ENCODE results near the gene COL15A1.
"Not testable (repeated sequence)": the region's sequence is repeated elsewhere in the genome, so short reads cannot be mapped to it uniquely, and the experiment has no call there.

COL15A1 gene

DNA sequence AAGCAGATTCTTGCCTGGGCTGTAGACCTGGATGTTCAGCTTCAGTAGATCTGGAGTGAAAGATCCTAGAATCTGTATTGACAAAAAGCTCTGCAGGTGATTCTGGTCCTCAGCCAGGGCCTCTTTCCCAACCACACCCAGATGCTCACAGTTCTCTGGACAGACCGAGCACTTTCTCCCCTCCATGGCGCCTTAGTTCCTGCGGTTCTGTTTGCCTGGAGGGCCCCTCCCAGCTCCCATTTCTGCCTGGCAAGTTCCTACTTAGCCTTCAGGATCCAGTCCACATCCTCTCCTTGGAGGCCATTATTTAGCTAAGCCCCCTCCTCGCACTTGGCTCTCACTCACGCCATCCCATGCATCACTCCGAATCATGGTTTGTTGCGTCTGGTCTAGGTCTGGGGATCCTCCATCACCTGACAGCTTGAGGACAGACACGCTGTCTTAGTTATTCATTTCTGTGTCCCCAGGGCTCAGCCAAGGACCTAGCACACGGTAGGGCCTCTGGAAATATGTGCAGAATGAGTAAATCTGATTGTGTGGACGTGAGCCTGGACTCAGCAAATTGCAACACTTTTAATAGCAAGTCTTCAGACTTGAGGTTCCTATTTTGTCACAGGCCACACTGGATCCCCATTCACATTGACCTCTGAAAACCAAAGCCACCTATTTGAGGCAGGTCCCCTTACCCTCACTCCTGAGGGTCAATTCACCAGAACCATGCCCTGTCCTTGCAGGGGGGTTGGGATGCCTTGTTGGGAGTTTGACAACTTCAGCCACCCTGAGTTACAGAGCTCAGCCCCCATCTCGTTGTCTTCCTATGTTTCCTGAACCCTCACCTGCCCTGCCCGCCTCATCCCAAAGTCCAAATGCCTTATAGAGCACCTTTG, 50.7 kb downstream of the COL15A1 start:
- no peak for DNase-seq (ENCODE audit: low read depth)

DNA sequence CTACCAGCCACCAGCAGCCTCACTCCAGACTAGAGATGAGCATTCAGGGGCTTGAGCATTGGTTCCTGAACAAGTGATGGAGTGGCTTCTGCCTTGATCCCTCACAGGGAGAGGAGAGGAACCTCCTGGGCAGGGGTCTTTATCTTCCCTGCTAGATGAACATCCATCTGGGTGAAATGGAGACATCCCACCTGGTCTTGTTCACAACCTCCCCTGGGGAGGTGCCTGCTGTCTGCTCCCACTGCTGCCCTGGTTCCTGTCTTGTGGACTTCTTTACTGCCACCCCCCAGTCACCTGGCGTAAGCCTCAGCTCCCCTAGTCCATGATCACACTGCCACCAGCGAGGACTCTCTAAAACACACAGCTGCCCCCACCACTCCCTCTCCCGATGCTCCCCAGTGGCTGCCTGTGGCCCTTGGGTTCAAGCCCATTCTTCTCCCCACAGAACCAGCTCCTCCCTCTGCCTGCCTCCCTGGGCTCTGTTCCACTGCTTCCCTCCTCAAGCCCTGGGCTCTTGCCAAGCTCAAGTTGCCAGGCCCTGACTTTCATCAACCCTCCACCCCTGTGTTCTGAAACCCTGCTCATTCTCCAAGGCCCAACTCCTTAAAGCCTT, 51.5 kb downstream of the COL15A1 start:
- DNase-seq (ENCODE audit: low read depth), result no peak

DNA sequence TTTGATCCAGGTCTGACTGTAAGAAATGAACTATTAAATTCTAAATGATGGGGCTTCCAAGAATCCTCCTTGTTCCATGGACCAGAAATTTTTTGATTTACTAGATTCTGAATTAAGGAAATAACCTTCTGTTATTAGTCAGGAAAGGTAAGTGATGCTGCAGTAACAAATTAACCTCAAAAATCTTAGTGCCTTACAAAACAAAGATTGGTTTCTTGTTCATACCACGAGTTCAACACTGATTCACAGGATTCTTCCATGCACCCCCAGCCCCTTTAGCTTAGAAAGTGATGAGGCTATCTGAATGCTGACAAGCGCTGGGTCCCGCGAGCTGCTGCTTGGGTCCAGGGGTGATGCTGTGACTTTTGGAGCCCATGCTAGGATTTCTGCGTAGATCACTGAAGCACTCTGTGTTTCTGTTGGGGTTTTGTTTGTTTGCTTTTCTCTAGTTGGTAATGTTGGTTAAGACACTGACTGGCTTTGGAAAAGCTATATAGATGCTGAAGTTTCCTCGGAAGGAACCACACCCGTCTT, 52.3 kb downstream of the COL15A1 start:
- DNase-seq (ENCODE audit: low read depth), result no peak

DNA sequence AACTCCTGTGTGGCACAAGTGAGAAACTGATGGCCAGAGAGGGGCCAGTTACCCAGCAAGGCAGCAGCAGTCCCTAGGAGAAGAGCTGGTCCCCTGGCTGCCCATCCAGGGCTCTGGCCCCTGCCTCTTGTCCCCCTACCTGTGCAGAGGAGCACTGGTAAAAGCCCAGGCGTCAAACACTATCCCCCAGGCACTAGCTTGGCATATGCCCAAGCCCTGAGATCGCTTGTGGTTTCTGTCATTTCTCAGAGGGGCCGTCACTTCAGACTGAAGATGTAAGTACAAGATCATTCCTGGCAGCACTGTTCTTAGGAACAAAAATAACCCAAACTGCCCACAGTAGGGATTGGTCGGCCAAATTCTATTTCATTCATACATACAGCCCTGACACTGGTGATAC, 53.9 kb downstream of the COL15A1 start:
- no peak for DNase-seq (ENCODE audit: low read depth)

DNA sequence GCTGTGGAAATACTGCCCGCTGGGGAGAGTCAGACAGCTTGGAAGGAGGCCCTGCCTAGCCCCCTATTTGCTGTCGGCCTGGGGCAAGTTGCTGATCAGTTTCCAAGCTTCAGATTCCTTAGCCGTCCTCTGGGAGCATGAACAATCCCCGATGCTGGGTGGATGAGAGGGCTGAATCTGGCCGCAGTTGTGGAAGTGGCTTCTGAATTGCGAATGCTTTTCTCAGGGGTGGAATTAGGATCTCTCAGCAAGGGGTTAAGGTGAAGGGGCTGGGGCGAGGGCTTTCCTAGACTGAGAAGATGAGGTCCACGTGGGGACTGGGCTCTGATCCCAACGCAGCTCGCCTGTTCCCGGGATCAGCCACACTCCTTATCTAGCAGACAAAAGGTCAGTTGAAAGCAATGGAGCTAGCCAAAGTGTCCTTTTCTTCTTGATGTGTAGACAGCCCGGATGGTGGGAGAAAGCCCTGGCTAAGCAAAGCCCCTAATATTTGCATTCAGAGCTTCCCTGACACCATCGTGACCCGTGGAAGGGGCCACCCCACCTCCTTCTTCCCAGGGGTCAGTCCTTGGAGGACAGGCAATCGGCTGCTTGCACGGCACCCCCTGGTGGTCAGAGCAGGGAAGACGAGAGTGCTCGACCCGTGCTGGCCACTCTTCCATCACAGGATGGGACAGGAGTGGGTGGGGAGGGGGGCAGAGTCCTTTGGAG, 54.9 kb downstream of the COL15A1 start:
- peak; percentile 25 for DNase-seq (ENCODE audit: low read depth)

DNA sequence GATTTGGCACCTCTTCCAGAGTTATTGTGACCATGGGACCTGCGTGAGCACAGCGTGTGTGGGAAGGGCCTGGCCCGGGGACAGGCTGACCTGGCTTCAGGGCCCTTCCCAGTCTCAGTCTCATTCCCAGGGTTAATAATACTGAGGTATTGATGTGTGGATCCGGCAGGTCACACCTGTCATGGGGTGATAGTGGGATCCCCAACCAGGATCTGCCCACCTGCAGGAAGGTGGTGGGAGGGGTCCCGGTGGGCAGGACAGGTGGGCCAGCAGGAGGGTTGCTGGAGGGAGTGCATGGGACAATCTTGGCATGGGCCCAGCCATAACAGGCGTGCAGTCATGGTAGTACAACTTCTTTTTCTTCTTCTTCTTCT, 55.4 kb downstream of the COL15A1 start:
- no peak for DNase-seq (ENCODE audit: low read depth)

DNA sequence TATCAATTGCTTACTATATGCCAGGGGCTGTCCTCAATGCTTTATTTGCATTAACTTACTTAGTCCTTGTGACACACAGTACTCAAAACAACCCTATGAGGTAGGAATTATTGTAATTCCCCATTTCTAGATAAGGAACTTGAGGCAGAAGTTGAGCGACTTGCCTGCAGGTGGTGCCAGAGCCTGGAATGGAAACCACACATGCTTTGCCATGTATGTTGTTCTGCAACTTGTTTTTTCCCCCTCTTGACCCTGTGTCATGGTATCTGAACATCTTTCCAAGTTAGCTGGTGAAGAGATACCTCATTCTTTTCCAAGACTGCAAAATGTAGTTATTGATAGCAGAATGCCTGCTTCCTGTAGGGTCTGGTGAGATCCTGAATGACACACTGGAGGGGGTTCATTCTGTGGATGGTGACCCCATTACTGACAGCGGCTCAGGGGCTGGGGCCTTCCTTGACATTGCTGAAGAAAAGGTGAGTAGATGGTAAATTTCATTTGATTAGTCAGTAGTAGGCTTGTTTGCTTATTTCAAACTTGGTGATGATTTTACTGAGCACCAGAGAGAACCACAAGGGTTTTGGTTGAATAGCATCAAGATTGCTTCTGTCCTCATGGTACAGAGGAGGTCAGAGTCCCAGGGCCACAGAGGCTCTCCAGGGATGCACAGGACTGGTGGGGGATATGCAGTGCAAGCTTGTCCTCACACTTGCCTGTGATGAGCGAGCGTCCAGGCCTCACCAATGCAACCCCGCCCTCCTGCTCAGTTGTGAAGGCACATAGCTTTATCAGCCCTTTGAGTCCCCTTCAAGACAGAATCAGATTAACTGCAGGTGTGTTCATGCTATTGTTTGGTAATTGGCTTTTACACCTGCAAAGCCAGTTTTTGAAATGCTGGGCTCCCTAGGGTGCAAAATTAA, 57.0 kb downstream of the COL15A1 start:
- peak; percentile 26 for DNase-seq (ENCODE audit: low read depth)

DNA sequence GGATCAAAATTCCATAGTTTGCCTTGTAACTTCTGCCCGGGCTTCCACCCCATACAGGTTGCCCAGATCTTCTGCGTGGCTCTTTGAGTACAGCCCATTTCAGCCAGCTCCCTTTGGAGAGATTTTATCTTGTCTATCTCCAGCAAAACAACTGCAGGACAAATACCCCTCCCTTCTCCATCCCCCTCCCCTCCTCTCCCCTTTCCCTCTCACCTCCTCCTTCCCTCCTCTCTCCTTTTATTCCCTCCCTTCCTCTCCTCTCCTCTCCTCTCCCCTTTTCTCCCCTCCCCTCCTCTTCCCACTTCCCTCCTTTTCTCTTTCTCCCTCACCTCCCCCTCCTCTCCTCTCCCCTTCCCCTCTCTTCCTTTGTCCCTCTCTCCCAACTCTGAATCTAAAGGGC, 58.2 kb downstream of the COL15A1 start:
- DNase-seq (ENCODE audit: low read depth), result no peak

DNA sequence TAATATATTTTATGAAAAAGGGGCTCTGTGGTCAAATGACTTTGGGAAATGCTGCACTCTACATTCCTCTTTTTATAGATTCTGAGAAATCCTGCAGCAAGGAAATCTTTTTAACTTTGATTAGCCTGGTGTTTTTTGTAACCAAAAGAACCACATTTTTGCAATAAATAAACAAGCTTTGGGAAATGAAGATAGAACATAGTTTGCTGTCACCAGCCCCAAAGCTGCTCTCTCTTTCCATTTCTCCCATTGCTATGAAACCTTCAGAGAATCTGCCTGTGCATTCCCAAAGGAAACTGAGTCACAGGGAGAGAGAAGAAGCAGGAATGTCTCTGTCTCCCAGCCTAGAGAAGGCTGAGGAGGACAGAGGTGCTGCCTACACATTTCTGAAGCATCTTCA, 59.0 kb downstream of the COL15A1 start:
- no peak for DNase-seq (ENCODE audit: low read depth)

DNA sequence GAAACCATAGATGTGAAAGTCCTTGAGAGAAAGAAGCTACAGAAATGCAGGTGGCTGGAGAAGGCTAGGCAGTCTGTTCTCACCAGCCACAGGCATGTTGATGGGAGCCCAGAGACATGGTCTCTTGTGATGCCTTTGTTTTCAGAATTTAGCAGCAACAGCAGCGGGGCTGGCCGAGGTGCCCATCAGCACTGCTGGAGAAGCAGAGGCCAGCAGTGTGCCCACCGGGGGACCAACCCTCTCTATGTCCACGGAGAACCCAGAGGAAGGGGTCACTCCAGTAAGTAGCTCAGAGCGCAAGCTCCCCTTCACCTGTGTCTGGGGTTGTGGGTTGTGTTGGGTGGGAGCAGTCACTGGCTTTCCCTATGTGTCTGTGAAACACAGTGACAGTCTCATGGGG, 59.6 kb downstream of the COL15A1 start:
- no peak for DNase-seq (ENCODE audit: low read depth)

DNA sequence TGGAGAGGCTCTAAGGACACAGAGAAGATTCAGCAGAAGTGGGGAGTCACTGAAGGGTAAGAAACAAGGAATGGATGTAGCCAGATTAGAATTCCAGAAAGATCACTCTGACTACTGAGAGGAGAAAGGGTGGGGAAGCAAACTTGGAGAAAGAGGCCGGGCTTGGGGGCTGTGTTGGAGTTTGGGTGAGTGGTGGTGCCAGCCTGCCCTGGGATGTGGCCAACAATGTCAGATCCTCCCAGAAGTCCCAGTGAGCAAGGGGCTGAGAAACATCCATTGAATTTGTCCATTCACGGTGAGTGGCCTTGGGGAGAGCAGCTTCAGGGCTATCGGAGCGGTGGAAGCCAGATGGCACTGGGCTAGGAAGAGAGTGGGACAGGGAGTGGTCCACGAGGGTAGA, 60.4 kb downstream of the COL15A1 start:
- DNase-seq (ENCODE audit: low read depth), result no peak

DNA sequence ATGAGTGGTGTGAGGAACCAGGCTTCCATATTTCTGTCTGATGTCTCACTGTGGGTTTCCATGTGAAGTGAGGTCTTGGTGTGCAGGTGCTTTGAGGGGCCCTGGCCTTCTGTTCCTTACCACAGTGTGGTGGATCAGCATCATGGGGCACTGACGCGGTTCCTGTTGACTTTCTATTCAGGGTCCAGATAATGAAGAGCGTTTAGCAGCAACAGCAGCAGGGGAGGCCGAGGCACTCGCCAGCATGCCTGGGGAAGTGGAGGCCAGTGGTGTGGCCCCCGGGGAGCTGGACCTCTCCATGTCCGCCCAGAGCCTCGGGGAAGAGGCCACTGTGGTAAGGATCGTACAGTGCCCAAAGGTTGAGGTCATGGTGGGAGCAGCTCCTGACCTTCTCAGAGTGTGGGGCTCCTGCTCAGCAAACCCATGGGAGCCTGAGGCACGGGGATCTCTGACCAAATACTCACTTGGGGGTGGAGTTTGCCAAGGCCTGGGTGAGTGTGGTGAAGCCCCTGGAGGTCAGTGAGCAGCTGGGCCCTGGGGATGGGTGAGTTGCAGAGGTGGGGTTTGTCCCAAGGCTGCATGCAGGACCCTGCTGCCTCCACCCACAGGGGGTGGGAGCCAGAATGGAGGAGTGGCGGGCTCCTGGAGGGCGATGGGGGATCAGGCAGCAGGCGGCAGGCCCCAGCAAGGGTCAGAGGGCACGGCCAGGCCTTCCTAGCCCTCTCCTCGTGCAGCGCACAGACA, 61.2 kb downstream of the COL15A1 start:
- DNase-seq (ENCODE audit: low read depth), result no peak

DNA sequence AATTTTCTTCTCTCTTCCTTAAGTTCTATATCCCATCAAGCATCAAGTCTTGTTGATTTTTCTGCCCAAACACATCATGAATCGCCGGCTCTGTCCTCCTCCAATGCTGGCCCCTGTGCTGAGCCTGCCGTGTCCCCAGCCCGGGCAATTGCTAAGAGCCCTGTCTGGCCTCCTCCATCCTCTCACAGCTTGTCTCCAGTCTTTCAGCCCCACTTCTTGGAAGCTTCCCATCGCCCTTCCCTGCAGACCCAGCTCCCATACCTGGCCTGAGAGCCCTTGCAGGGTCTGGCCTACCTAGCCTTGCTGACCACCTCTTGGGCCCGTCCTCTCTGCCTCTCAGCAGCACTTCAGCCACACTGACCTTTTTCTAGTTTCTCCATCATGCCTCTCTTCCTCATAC, 61.9 kb downstream of the COL15A1 start:
- DNase-seq (ENCODE audit: low read depth), result no peak

DNA sequence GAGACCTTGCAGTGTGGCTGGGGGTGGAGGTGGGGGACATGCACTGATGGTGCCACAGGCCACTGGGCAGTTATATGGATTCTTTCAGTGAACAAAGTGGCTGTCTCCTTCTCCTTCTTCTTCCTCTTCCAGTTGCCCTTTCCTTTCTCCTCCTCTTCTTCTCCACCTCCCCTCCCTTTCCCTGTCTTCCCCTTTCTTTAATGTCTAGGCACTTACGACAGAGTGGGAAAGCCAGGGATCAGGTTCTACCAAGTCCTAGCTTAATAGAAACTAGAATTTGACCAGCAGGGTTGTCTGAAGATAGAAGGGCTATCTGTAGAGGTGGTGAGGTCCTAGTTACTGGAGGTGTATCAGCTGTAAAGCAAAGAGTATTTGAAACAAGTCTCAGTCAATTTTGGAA, 62.8 kb downstream of the COL15A1 start:
- no peak for DNase-seq (ENCODE audit: low read depth)

DNA sequence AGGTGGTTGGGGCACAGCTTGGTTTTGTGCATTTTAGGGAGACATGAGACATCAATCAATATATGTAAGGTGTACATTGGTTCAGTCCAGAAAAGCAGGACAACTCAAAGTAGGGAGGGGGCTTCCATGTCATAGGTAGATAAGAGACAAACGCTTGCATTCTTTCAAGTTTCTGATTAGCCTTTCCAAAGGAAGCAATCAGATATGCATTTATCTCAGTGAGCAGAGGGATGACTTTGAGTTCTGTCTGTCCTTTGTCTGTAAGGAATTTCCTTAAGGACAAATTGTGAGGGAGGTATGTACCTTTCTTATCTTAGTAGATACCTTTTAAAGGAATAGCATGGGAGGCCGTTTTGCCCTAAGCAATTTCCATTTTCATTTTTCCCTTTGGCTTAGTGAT, 63.3 kb downstream of the COL15A1 start:
- no peak for DNase-seq (ENCODE audit: low read depth)

DNA sequence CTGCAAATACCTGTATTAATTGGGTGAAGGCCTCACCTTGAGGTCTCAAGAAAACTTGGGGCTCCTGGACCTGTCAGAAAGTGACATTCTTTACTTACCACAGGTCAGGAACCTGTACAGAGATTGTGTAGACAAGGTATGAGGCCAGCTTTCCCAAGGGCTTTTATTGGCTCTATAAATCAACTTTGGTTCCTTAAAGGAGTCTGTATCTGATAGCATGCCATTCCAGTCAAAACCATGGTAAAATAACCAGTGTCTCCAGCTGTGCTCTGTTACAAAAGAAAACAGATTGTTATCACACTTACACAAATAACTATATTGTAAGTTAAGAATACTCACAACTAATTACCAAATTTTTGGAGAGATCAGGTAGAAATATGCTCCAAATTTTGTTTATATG, 64.5 kb downstream of the COL15A1 start:
- DNase-seq (ENCODE audit: low read depth), result no peak

DNA sequence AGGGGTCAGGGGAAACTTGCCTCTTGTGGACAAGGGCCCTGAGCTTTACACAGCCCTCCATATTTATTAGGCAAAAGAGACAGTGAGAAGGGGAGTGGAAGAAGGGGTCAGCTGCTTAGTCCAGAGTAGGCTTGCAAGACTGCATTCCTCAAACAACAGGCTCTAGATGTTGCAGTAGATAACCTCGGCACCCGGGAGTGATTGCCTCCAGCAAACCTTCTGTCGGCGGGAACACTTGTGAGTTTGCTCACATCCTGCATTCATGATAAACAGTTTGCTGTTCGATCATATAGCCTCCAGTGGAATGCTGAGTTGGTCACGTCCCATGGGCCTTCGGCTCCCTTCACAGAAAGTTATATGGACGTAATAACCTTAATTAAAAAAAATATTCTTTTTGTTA, 66.7 kb downstream of the COL15A1 start:
- not testable (repeated sequence) for DNase-seq (ENCODE audit: low read depth)

DNA sequence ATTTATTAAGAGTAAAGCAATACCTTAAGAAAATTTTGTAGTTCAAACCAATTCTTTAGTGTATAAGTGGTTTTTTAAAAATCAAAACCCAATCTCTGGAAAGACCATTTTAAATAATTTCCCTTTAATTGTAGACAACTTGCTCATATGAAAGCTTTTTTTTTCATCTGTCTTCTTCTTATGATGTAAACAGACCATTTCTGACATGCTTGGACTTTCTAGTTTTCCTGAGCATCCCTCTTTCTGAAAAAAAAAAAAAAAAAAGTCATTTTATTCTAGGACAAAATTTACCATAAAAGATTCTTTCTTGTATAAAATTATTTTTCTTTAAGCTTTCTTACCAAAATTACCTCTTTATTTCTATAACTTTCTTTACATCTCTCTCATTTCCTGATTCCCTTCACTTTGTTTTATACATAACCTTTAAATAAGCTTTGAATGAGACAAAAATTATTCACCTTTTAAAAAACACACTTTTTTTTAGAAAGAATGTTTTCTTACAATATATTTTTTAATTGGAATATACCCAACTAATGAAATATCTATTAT, 67.5 kb downstream of the COL15A1 start:
- no peak for DNase-seq (ENCODE audit: low read depth)

DNA sequence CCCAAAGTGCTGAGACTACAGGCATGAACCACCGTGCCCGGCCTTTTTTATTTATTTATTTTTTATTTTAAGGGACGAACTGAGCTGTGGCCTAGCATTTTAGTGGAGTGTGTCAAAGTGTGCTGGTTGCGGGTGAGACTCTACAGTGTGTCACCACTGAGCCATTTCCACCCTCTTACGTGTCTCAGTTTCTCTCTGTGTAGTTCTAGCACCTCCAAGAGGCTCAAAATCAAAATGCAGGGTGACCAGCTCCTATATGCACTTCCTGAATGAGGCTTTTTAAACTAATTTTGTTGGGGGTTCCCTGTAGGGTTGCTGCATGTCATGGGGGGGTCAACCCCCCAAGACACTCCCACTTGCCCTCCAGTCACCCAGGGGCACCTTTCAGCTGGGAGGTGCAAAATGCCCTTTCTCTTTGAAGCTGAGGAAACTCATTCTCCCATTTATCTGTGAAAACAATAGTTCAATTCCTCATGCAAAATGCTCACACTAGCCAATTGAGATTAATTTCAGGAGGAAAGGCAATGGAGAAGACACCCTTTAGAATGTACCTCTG, 69.3 kb downstream of the COL15A1 start:
- no peak for DNase-seq (ENCODE audit: low read depth)

DNA sequence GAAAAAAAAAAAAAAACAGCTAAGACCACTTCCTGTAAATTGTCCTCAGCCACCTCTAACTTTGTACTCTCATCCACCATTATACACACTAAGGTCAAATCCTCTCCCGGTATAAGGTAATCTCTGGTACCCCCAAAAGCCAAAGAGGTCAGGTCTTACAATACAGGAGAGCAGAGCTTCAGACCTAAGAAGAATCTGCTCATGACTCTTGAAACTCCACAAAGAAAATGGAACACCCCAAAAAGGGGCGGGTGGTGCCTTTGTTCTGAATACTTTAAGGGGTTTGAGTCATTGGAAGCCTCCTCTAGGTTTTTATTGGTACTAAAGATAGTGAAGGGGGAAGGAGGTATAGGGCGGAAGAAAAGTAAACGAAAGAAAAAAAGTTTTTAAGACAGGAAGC, 69.8 kb downstream of the COL15A1 start:
- no peak for DNase-seq (ENCODE audit: low read depth)
